ENCODE results near the gene LRRC47.

- TF ChIP-seq ZNF384 (IDR thresholded peaks at IDR 0.05) (no peak), ELF4 (IDR thresholded peaks at IDR 0.05) (no peak), SP1 (IDR thresholded peaks at IDR 0.05) (no peak), FOXA1 (IDR thresholded peaks at IDR 0.05) (no peak), NFRKB (IDR thresholded peaks at IDR 0.05) (no peak), BHLHE40 (IDR thresholded peaks at IDR 0.05; ENCODE audit: borderline replicate concordance) (no peak), FOXK2 (IDR thresholded peaks at IDR 0.05) (no peak), SUZ12 (IDR thresholded peaks at IDR 0.05) (no peak), HDGF (IDR thresholded peaks at IDR 0.05; ENCODE audit: borderline replicate concordance) (no peak), CTBP1 (IDR thresholded peaks at IDR 0.05; ENCODE audit: borderline replicate concordance) (no peak), ARNT (IDR thresholded peaks at IDR 0.05) (no peak)
Observed at GRCh38 chr1:3799976-3800685, 3.8 kb upstream of the LRRC47 start.

All from HEK293T (cell line).